Heart left ventricle (tissue), 16 donors: ENCODE data around the gene CCNA1. TPM values are rescaled to one million over a fixed set of nuclear protein-coding genes. Genes with fewer than 3 reads are reported as not detected.
A peak's percentile ranks its signal among the peaks of the same experiment; 100 is the strongest.

Experiments used
- ATAC-seq, 4 donors: fragments of 200-7000 bp; cut with Tn5 transposase; one replicate each; pipeline ENCODE4 v1.9.1; 2020 to 2022; ENCODE audit warnings: moderate library complexity in 4 of 4, mild to moderate bottlenecking in 3 of 4, moderate number of reproducible peaks in 1 of 4
- DNase-seq, 5 donors: peaks; one replicate each; pipeline ENCODE4 v3.0.0-alpha.2; 2020
- H3K27ac ChIP-seq, 12 donors: fragments of 200-600 bp; sonication (generic) in 4 of 12; one replicate each; pipeline versions ENCODE4 v1.5.0 to v1.8.0; 2016 to 2022; ENCODE audit warnings: mild to moderate bottlenecking in 2 of 12
- H3K27me3 ChIP-seq, 9 donors: fragments of 200-600 bp; sonication (generic) in 2 of 9; one replicate each; pipeline versions ENCODE4 v1.5.1 to v1.8.0; 2016 to 2022; ENCODE audit warnings: mild to moderate bottlenecking in 3 of 9
- H3K36me3 ChIP-seq, 9 donors: fragments of 200-600 bp; sonication (generic) in 2 of 9; one replicate each; pipeline versions ENCODE4 v1.5.0 to v1.8.0; 2018 to 2022; ENCODE audit warnings: mild to moderate bottlenecking in 2 of 9
- H3K4me1 ChIP-seq, 12 donors: fragments of 200-600 bp; sonication (generic) in 4 of 12; one replicate each; pipeline versions ENCODE4 v1.5.0 to v1.8.0; 2016 to 2022; ENCODE audit warnings: mild to moderate bottlenecking in 3 of 12
- H3K4me3 ChIP-seq, 12 donors: fragments of 200-600 bp; sonication (generic) in 4 of 12; one replicate each; pipeline versions ENCODE4 v1.5.0 to v1.8.0; 2017 to 2022; ENCODE audit warnings: mild to moderate bottlenecking in 9 of 12, moderate library complexity in 4 of 12
- H3K9me3 ChIP-seq, 12 donors: fragments of 200-600 bp; sonication (generic) in 4 of 12; one replicate each; pipeline versions ENCODE4 v1.5.0 to v1.8.0; 2016 to 2022; ENCODE audit warnings: mild to moderate bottlenecking in 1 of 12
- POLR2A ChIP-seq, 2 donors: fragments of 450-650 bp; IDR thresholded peaks; one replicate each; pipeline ENCODE4 v1.6.1; 2017; ENCODE audit warnings: antibody characterized with exemption in 2 of 2, mild to moderate bottlenecking in 2 of 2, moderate library complexity in 2 of 2
- WGBS, 4 donors: extraction: QIAGEN DNeasy Blood & Tissue Kit in 2 of 4; methylation state at CpG; one replicate each; pipeline versions ENCODE4 v1.1.5 to v1.1.7; 2013 to 2018; 5-methylcytosine and 5-hydroxymethylcytosine counted together
- intact Hi-C, 10 donors: fragments of 100-400 bp; cut with DNase I; formaldehyde crosslinking; loops; one replicate each; pipeline versions ENCODE4 v1.11.1 to v1.14.2; 2022
- polyA plus RNA-seq, 2 donors: library from polyadenylated mRNA; stranded (reverse); fragments of 200-250 nt; gene quantifications; one replicate each; pipeline ENCODE4 v1.2.3, GENCODE V29; 2013
- total RNA-seq, 9 donors: library from RNA; depleted of rRNA in 2 of 9; stranded (reverse); fragments of >200 nt in 2 of 9; fragmentation: NEBNext Ultra II Directional in 3 of 9; extraction: Animal tissue kit (Norgen Biotek cat#: 25700) in 3 of 9; gene quantifications; one replicate each; pipeline versions ENCODE4 v1.1.0 to v1.2.4, GENCODE V29; 2016 to 2023
- TF ChIP-seq, protein P1 (sequence below), 12 donors: fragments of 200-600 bp; sonication (generic) in 4 of 12; IDR thresholded peaks; one replicate each; pipeline versions ENCODE4 v1.5.0 to v1.8.0; 2018 to 2022; ENCODE audit warnings: antibody characterized with exemption in 12 of 12, mild to moderate bottlenecking in 5 of 12
- donor health status: ischemic (EF 13 %, LVEDD 7.1; RV severe dilation, severe dysfunction).
- donor health status: healthy with polysubstance abuse.
- donor health status: DM: no; HTN: yes; CAD: no.
- donor health status: DM: no; HTN: no; CAD: no.
- donor health status: ischemic (EF 25% LVEDD 6.9; RV normal size, moderate dysfunction).
- donor health status: ischemic (EF 25% LVEDD 5.7; RV mildly dilated, moderate dysfunction).
- donor health status: healthy.
- donor health status: DM: yes; HTN: yes; CAD: no.
- donor health status: ischemic (EF 35%, LVEDD 5.7; RV mildly dilated, moderate dysfunction).
- donor health status: nonischemic (EF 11% LVEDD 7.7; RV severe dilation, severe dysfunction).
- donor health status: DM: yes; HTN: yes; CAD: no.
- donor health status: PGD.
- donor health status: ischemic (EF 29% LVEDD 5.4; RV normal size, mild dysfunction).
- donor health status: nonischemic (EF 23%, LVEDD 6.1; RV moderate dilation, normal function).

Gene CCNA1
- total and polyA plus RNA-seq, 11 donors = 0.15 to 1.1 (median 0.23) TPM; not detected in 2

DNA sequence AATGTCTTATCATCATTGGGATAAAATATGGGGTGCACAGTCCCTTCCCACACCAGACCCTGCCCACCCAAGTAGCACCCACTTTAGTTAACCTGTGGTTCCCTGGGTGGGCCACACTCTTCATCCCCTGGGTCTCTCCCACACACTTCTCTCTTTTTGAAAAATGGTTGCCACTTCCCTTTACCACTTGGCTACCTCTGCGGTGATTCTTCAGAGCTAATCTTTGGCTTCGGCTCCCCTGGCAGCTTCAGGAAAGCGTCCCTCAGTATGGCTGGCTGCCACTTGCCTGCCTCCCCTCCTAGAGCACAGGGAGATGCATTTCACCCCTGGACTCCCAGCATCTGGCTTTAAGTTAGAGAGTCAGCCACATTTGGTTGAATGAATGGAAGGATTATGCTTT, 18.2 kb downstream of the CCNA1 start:
- 33 to 42% (median 38%) methylated on average over 3 of the region's 3 CpGs for WGBS, 4 donors
- ATAC-seq (no peak), DNase-seq (no peak)
- TF ChIP-seq, protein P1, sequence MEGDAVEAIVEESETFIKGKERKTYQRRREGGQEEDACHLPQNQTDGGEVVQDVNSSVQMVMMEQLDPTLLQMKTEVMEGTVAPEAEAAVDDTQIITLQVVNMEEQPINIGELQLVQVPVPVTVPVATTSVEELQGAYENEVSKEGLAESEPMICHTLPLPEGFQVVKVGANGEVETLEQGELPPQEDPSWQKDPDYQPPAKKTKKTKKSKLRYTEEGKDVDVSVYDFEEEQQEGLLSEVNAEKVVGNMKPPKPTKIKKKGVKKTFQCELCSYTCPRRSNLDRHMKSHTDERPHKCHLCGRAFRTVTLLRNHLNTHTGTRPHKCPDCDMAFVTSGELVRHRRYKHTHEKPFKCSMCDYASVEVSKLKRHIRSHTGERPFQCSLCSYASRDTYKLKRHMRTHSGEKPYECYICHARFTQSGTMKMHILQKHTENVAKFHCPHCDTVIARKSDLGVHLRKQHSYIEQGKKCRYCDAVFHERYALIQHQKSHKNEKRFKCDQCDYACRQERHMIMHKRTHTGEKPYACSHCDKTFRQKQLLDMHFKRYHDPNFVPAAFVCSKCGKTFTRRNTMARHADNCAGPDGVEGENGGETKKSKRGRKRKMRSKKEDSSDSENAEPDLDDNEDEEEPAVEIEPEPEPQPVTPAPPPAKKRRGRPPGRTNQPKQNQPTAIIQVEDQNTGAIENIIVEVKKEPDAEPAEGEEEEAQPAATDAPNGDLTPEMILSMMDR (IDR thresholded peaks at IDR 0.05) = no peak
- TF ChIP-seq POLR2A (IDR thresholded peaks at IDR 0.05) = no peak
- peaks cover 0 to 20% (median 0%) of the 10 kb centered on the region in 9 donors for H3K27me3 ChIP-seq
- no peaks in the 10 kb centered on the region for H3K36me3 ChIP-seq
- H3K4me1 ChIP-seq = no peaks in the 10 kb centered on the region
- H3K4me3 ChIP-seq = no peak overlapping the region
- no peak overlapping the region for H3K27ac ChIP-seq
- no peaks in the 10 kb centered on the region for H3K9me3 ChIP-seq
- intact Hi-C loops = loop anchor here in 4 of 10 donors (5.0 kb wide), 1 partner anchor 287 kb away; no protein-coding TSS in a partner anchor

GRCh38 chr13:36453516-36453915, 21.2 kb downstream of the CCNA1 start:
- TF ChIP-seq, protein P1 (IDR thresholded peaks at IDR 0.05) = peak in 10 of 12 donors; percentile 15 to 54 (median 43)
- no peak for TF ChIP-seq POLR2A (IDR thresholded peaks at IDR 0.05)
- no peak overlapping the region for H3K27ac ChIP-seq
- H3K36me3 ChIP-seq = no peaks in the 10 kb centered on the region
- H3K4me1 ChIP-seq = no peaks in the 10 kb centered on the region
- H3K27me3 ChIP-seq = no peaks in the 10 kb centered on the region
- DNase-seq (no peak), ATAC-seq (peak in 3 of 4 donors; percentile 50 to 68 (median 55))
- intact Hi-C loops = loop anchor here in 7 of 10 donors (2.0 to 5.0 kb wide), 2 partner anchors 283 to 284 kb away; no protein-coding TSS in a partner anchor
- H3K9me3 ChIP-seq = no peaks in the 10 kb centered on the region
- H3K4me3 ChIP-seq = no peak overlapping the region
- WGBS, 4 donors = 58 to 67% (median 62%) methylated on average over 5 of the region's 5 CpGs

- Histone ChIP-seq H3K4me1 (no peaks in the 10 kb centered on the region), H3K27ac (no peak overlapping the region), H3K36me3 (no peaks in the 10 kb centered on the region), H3K9me3 (no peaks in the 10 kb centered on the region), H3K27me3 (no peaks in the 10 kb centered on the region), H3K4me3 (no peak overlapping the region)
- TF ChIP-seq, protein P1 (IDR thresholded peaks at IDR 0.05) = no peak
- TF ChIP-seq POLR2A (IDR thresholded peaks at IDR 0.05) = no peak
- intact Hi-C loops = loop anchor here in 6 of 10 donors (2.0 to 5.0 kb wide), 2 partner anchors 283 kb away; no protein-coding TSS in a partner anchor
- DNase-seq = no peak
- ATAC-seq = no peak
- 64 to 75% (median 71%) methylated on average over 1 of the region's 1 CpG for WGBS, 4 donors
Observed at GRCh38 chr13:36454121-36454520, 21.8 kb downstream of the CCNA1 start.

DNA sequence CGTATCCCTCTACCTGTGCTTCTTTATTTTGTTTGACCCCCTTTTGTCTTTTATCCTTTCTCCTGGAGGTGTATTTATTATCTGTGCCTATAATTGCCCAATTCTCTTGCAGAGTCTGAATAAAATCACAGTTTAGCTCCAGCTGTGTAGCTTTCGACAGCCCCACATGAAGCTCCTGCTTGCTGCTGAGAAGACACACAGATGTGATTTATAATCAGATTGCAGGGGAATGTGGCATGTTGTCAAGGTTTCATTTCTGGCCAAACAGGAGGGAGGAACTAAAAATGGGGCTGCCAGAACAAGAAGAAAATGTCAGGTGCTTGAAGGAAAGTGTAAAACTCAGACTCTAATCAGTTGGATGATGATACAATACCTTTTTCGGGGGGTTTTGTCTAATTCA, 22.7 kb downstream of the CCNA1 start:
- Histone ChIP-seq H3K36me3 (no peaks in the 10 kb centered on the region), H3K9me3 (no peaks in the 10 kb centered on the region), H3K4me3 (no peak overlapping the region), H3K27ac (no peak overlapping the region), H3K4me1 (no peaks in the 10 kb centered on the region), H3K27me3 (no peaks in the 10 kb centered on the region)
- intact Hi-C loops = loop anchor here in 6 of 10 donors (2.0 to 5.0 kb wide), 2 partner anchors 282 kb away; no protein-coding TSS in a partner anchor
- no peak for DNase-seq
- ATAC-seq = no peak
- 59 to 63% (median 61%) methylated on average over 3 of the region's 3 CpGs for WGBS, 4 donors
- TF ChIP-seq, protein P1 (IDR thresholded peaks at IDR 0.05) = no peak
- TF ChIP-seq POLR2A (IDR thresholded peaks at IDR 0.05) = no peak
